ENCODE data around the gene XYLT1. TPM values are rescaled to one million over a fixed set of nuclear protein-coding genes. Genes with fewer than 3 reads are reported as not detected.

Gene XYLT1
- total and polyA plus RNA-seq, 3 experiments from 2014 or later = 1.4 to 9.1 (median 6.8) TPM

DNA sequence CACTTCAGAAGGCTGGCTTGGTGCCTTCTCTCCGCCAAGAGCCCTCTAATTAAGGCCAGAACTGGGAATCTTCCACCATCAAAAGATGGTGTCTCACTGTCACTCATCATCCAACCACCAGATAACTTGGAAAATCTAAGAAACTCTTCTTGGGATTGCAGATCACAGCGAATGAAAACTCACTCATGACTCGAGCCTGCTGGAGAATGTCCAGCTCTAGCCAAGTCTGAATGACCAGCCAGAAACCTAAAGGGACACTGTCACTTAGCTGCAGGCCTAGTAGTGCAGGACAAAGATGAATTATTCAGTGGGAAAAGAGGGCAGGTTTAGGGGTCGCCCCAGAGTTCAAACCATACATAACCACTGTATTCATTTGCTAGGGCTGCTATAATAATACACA, 107.8 kb downstream of the XYLT1 start:
- Mint-ChIP-seq H3K4me1 (peaks cover 91 to 98% (median 98%) of the 10 kb centered on the region in 3 donors), H3K36me3 (peaks cover 0 to 5% (median 0%) of the 10 kb centered on the region in 3 donors), H3K9me3 (no peaks in the 10 kb centered on the region), H3K4me3 (peak overlapping the region in 4 of 7 donors; percentile 29 to 56 (median 38)), H3K27ac (peak overlapping the region; percentile 68 to 99 (median 96)), H3K27me3 (no peaks in the 10 kb centered on the region)
- Histone ChIP-seq H3K4me1 (ENCODE audit: insufficient read depth, low read length) (peaks cover 98% of the 10 kb centered on the region), H3K27ac (ENCODE audit: low read depth, low read length) (no peak overlapping the region), H3K4me3 (ENCODE audit: low read length) (no peak overlapping the region), H3K9me3 (ENCODE audit: low read length) (no peaks in the 10 kb centered on the region), H3K36me3 (ENCODE audit: insufficient read depth, low read length) (no peaks in the 10 kb centered on the region), H3K27me3 (ENCODE audit: insufficient read depth, low read length, poor library complexity, severe bottlenecking) (no peaks in the 10 kb centered on the region)
- ChIA-PET POLR2A (no interaction called here), CTCF (no interaction called here)
- DNase-seq = no peak

GRCh38 chr16:17362183-17362582, 108.6 kb downstream of the XYLT1 start:
- H3K9me3 Mint-ChIP-seq = no peaks in the 10 kb centered on the region
- DNase-seq = no peak
- Histone ChIP-seq H3K9me3 (ENCODE audit: low read length) (no peaks in the 10 kb centered on the region), H3K4me3 (ENCODE audit: low read length) (no peak overlapping the region), H3K4me1 (ENCODE audit: insufficient read depth, low read length) (peaks cover 98% of the 10 kb centered on the region), H3K36me3 (ENCODE audit: insufficient read depth, low read length) (no peaks in the 10 kb centered on the region), H3K27me3 (ENCODE audit: insufficient read depth, low read length, poor library complexity, severe bottlenecking) (no peaks in the 10 kb centered on the region), H3K27ac (ENCODE audit: low read depth, low read length) (no peak overlapping the region)
- no peak overlapping the region for H3K4me3 Mint-ChIP-seq
- no peaks in the 10 kb centered on the region for H3K27me3 Mint-ChIP-seq
- ChIA-PET CTCF (interaction anchor here (1.3 kb wide), 1 partner anchor 10 kb away, joined by 3 read pairs; no protein-coding TSS in a partner anchor), POLR2A (no interaction called here)
- peak overlapping the region in 7 of 8 donors; percentile 89 to 99 (median 97) for H3K27ac Mint-ChIP-seq
- peaks cover 0 to 5% (median 5%) of the 10 kb centered on the region in 3 donors for H3K36me3 Mint-ChIP-seq
- peaks cover 90 to 98% (median 97%) of the 10 kb centered on the region in 3 donors for H3K4me1 Mint-ChIP-seq

DNA sequence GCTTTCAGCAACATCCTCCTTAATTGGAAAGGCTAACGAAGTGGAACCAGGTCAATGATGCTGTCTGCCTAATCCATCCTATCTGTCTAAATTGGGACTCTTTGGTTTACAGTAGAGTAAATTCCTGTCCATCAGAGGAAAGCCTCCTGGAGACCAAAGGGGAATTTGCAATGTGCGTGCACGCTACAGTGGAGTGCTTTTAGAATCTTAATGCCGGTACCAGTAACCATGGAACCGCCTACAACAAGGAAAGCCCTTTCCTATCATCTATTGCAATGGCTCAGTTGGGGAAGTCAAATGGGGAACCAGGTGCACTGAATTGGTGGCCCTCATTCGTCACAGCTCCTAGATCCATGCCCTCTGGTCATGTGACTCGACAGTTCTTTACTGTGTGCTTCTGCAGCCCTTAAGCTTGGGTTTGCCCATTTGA, 110.1 kb downstream of the XYLT1 start:
- peaks cover 83% of the 10 kb centered on the region for H3K4me1 ChIP-seq (ENCODE audit: insufficient read depth, low read length)
- H3K27ac ChIP-seq (ENCODE audit: low read depth, low read length) = no peak overlapping the region
- Mint-ChIP-seq H3K4me1 (peaks cover 77 to 85% (median 84%) of the 10 kb centered on the region in 3 donors), H3K4me3 (peak overlapping the region in 2 of 7 donors; percentile 49 to 69), H3K27me3 (no peaks in the 10 kb centered on the region), H3K9me3 (no peaks in the 10 kb centered on the region), H3K27ac (peak overlapping the region; percentile 80 to 99 (median 90)), H3K36me3 (peaks cover 0 to 6% (median 5%) of the 10 kb centered on the region in 3 donors)
- POLR2A ChIA-PET = interaction anchor here (0.9 kb wide), 1 partner anchor 9 kb away, joined by 3 read pairs; no protein-coding TSS in a partner anchor
- H3K4me3 ChIP-seq (ENCODE audit: low read length) = no peak overlapping the region
- no peaks in the 10 kb centered on the region for H3K27me3 ChIP-seq (ENCODE audit: insufficient read depth, low read length, poor library complexity, severe bottlenecking)
- CTCF ChIA-PET = interaction anchor here (1.3 to 2.3 kb wide), 2 partner anchors 9 to 11 kb away, joined by 3 to 16 read pairs; no protein-coding TSS in a partner anchor
- H3K9me3 ChIP-seq (ENCODE audit: low read length) = no peaks in the 10 kb centered on the region
- no peaks in the 10 kb centered on the region for H3K36me3 ChIP-seq (ENCODE audit: insufficient read depth, low read length)
- no peak for DNase-seq

DNA sequence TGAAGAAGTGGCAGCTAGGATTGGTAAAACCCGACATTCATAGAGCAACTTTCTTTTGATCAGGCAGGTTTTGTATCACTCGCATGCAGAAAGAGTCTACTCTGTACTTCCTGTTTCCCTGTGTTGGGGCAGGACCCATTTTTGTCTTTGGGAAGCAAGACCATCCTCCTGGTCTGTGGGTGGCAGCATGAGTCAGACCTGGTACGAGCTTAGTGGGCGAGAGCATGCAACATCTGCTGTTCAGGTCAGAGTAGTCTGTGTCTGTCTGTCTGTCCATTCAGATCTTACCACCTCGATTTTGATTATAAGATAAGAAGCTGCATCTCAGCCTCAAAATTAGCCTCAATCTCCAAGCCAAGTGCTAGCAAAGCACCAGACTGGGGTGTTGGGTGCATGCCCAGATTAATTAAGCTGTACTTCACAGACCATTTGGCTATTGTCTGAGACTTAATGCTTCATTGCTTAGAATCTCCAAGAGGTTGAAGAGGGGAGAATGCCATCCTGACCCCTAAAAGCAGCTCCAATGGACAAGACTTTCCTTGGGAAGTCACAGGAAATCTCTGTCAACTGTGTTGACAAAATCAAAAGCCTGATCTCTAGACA, 110.9 kb downstream of the XYLT1 start:
- no peaks in the 10 kb centered on the region for H3K9me3 Mint-ChIP-seq
- peaks cover 75% of the 10 kb centered on the region for H3K4me1 ChIP-seq (ENCODE audit: insufficient read depth, low read length)
- H3K4me3 Mint-ChIP-seq = peak overlapping the region in 6 of 7 donors; percentile 45 to 69 (median 54)
- H3K27me3 Mint-ChIP-seq = no peaks in the 10 kb centered on the region
- ChIA-PET POLR2A (interaction anchor here (0.9 to 1.5 kb wide), 3 partner anchors 10 to 21 kb away, joined by 5 to 8 read pairs (median 5); no protein-coding TSS in a partner anchor), CTCF (interaction anchor here (1.1 to 2.3 kb wide), 4 partner anchors 10 to 108 kb away, joined by 3 to 16 read pairs (median 4); no protein-coding TSS in a partner anchor)
- no peak overlapping the region for H3K4me3 ChIP-seq (ENCODE audit: low read length)
- H3K27me3 ChIP-seq (ENCODE audit: insufficient read depth, low read length, poor library complexity, severe bottlenecking) = no peaks in the 10 kb centered on the region
- H3K27ac ChIP-seq (ENCODE audit: low read depth, low read length) = no peak overlapping the region
- H3K4me1 Mint-ChIP-seq = peaks cover 69 to 80% (median 75%) of the 10 kb centered on the region in 3 donors
- peaks cover 0 to 10% (median 5%) of the 10 kb centered on the region in 3 donors for H3K36me3 Mint-ChIP-seq
- DNase-seq = peak in 2 of 5 donors; percentile 30 to 62
- peak overlapping the region; percentile 80 to 99 (median 90) for H3K27ac Mint-ChIP-seq
- no peaks in the 10 kb centered on the region for H3K9me3 ChIP-seq (ENCODE audit: low read length)
- H3K36me3 ChIP-seq (ENCODE audit: insufficient read depth, low read length) = no peaks in the 10 kb centered on the region

DNA sequence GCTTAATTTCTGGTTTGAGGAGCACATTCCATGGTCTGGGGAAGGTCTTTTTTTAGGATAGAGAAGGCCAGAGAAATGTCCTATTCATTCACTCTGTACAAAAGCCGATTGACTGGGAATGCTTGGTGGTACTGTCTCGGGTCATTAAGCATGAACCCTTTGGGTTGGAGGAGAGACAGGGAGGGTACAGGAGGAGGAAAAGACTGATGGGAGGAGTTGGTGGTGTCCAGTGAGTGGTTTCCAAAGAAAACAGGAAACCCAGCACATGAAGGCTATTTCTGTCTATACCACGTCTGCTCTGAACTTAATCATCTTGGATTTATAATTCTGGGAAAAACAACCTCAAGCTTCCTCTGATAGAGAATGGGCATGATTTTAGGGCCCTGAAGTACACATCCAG, 111.9 kb downstream of the XYLT1 start:
- DNase-seq = no peak
- Histone ChIP-seq H3K4me3 (ENCODE audit: low read length) (peak overlapping the region; percentile 30), H3K27me3 (ENCODE audit: insufficient read depth, low read length, poor library complexity, severe bottlenecking) (no peaks in the 10 kb centered on the region), H3K9me3 (ENCODE audit: low read length) (no peaks in the 10 kb centered on the region), H3K4me1 (ENCODE audit: insufficient read depth, low read length) (peaks cover 66% of the 10 kb centered on the region), H3K27ac (ENCODE audit: low read depth, low read length) (no peak overlapping the region), H3K36me3 (ENCODE audit: insufficient read depth, low read length) (no peaks in the 10 kb centered on the region)
- no peaks in the 10 kb centered on the region for H3K27me3 Mint-ChIP-seq
- ChIA-PET CTCF (interaction anchor here (1.1 to 2.3 kb wide), 4 partner anchors 11 to 56 kb away, joined by 3 to 16 read pairs (median 3); no protein-coding TSS in a partner anchor), POLR2A (interaction anchor here (1.5 kb wide), 1 partner anchor 11 kb away, joined by 8 read pairs; no protein-coding TSS in a partner anchor)
- peak overlapping the region in 3 of 7 donors; percentile 40 to 69 (median 52) for H3K4me3 Mint-ChIP-seq
- H3K4me1 Mint-ChIP-seq = peaks cover 58 to 73% (median 65%) of the 10 kb centered on the region in 3 donors
- H3K9me3 Mint-ChIP-seq = no peaks in the 10 kb centered on the region
- peaks cover 0 to 12% (median 5%) of the 10 kb centered on the region in 3 donors for H3K36me3 Mint-ChIP-seq
- peak overlapping the region; percentile 30 to 99 (median 90) for H3K27ac Mint-ChIP-seq

DNA sequence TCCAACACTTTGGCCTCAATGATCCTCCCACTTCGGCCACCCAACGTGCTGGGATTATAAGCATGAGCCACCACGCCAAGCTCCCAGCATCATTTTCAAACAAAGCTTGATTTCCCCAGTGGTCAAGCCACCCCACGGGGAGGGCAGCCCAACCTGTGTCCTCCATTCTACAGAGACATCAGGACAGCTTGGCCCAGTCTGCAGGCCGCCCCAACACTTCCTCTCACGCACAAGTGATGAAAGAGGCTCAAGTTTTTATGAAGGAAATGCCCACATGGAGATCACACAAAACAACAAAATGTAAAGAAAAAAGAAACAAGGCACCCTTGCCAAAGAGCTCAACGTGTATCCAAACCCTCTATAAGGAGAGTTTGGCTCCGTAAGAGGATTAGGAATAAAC, 112.4 kb downstream of the XYLT1 start:
- Histone ChIP-seq H3K4me3 (ENCODE audit: low read length) (no peak overlapping the region), H3K27me3 (ENCODE audit: insufficient read depth, low read length, poor library complexity, severe bottlenecking) (no peaks in the 10 kb centered on the region), H3K4me1 (ENCODE audit: insufficient read depth, low read length) (peaks cover 61% of the 10 kb centered on the region), H3K27ac (ENCODE audit: low read depth, low read length) (no peak overlapping the region), H3K9me3 (ENCODE audit: low read length) (no peaks in the 10 kb centered on the region), H3K36me3 (ENCODE audit: insufficient read depth, low read length) (no peaks in the 10 kb centered on the region)
- peak overlapping the region in 5 of 7 donors; percentile 23 to 69 (median 52) for H3K4me3 Mint-ChIP-seq
- H3K4me1 Mint-ChIP-seq = peaks cover 57 to 73% (median 60%) of the 10 kb centered on the region in 3 donors
- H3K27ac Mint-ChIP-seq = peak overlapping the region; percentile 47 to 99 (median 87)
- ChIA-PET POLR2A (interaction anchor here (0.7 kb wide), 1 partner anchor 61 kb away, joined by 3 read pairs; no protein-coding TSS in a partner anchor), CTCF (interaction anchor here (1.5 to 2.3 kb wide), 2 partner anchors 11 to 39 kb away, joined by 3 to 16 read pairs; no protein-coding TSS in a partner anchor)
- H3K36me3 Mint-ChIP-seq = peaks cover 0 to 14% (median 5%) of the 10 kb centered on the region in 3 donors
- no peaks in the 10 kb centered on the region for H3K27me3 Mint-ChIP-seq
- no peak for DNase-seq
- H3K9me3 Mint-ChIP-seq = no peaks in the 10 kb centered on the region

- POLR2A ChIA-PET = interaction anchor here (0.7 kb wide), 1 partner anchor 62 kb away, joined by 3 read pairs; no protein-coding TSS in a partner anchor
- no peaks in the 10 kb centered on the region for H3K9me3 ChIP-seq (ENCODE audit: low read length)
- no peaks in the 10 kb centered on the region for H3K27me3 ChIP-seq (ENCODE audit: insufficient read depth, low read length, poor library complexity, severe bottlenecking)
- CTCF ChIA-PET = no interaction called here
- H3K4me1 ChIP-seq (ENCODE audit: insufficient read depth, low read length) = peaks cover 53% of the 10 kb centered on the region
- no peak for DNase-seq
- peaks cover 4 to 14% (median 5%) of the 10 kb centered on the region in 3 donors for H3K36me3 Mint-ChIP-seq
- peaks cover 51 to 72% (median 57%) of the 10 kb centered on the region in 3 donors for H3K4me1 Mint-ChIP-seq
- H3K27me3 Mint-ChIP-seq = no peaks in the 10 kb centered on the region
- H3K9me3 Mint-ChIP-seq = no peaks in the 10 kb centered on the region
- H3K36me3 ChIP-seq (ENCODE audit: insufficient read depth, low read length) = no peaks in the 10 kb centered on the region
- H3K4me3 Mint-ChIP-seq = peak overlapping the region in 3 of 7 donors; percentile 39 to 50 (median 48)
- no peak overlapping the region for H3K4me3 ChIP-seq (ENCODE audit: low read length)
- no peak overlapping the region for H3K27ac ChIP-seq (ENCODE audit: low read depth, low read length)
- H3K27ac Mint-ChIP-seq = peak overlapping the region in 6 of 8 donors; percentile 54 to 72 (median 66)
Observed at GRCh38 chr16:17357307-17358062, 113.3 kb downstream of the XYLT1 start.

Measured in CD8-positive, alpha-beta memory T cell (primary cell).